Spleen (tissue), 7 donors: ENCODE measurements around the gene TP73.

Experiments used
- CTCF ChIP-seq, 11 experiments: fragments of 200-600 bp in 7 of 11; fragments of 450-650 bp in 4 of 11; sonication (generic) in 4 of 11; IDR thresholded peaks in 8 of 11; conservative IDR thresholded peaks in 3 of 11; 1 replicate in 7 of 11; 2 replicates in 4 of 11; pipeline versions ENCODE4 v1.4.0 to v1.8.0; 2016 to 2021; ENCODE audit warnings: antibody characterized with exemption in 11 of 11, inconsistent platforms in 4 of 11, mild to moderate bottlenecking in 1 of 11
- POLR2A ChIP-seq, 3 donors: fragments of 450-650 bp; IDR thresholded peaks; one replicate each; pipeline ENCODE4 v1.5.1; 2017; ENCODE audit warnings: antibody characterized with exemption in 3 of 3, mild to moderate bottlenecking in 1 of 3
- POLR2AphosphoS5 ChIP-seq, 3 donors: sonication (generic); formaldehyde crosslinking; IDR thresholded peaks; one replicate each; pipeline ENCODE4 v1.5.1; 2017; ENCODE audit warnings: antibody characterized with exemption in 3 of 3
- donor health status: DM: no; HTN: no; CAD: no; lungs with moderate emphysema.
- donor health status: DM: no; HTN: no; CAD: no.
- donor health status: DM: no; HTN: no; CAD: no.

GRCh38 chr1:3746389-3746829 is 94.1 kb downstream of the TP73 start:
- TF ChIP-seq CTCF (IDR thresholded peaks at IDR 0.05 in 8 of 11, conservative IDR thresholded peaks at IDR 0.05 in 3 of 11) (no peak), POLR2A (IDR thresholded peaks at IDR 0.05) (no peak), POLR2AphosphoS5 (IDR thresholded peaks at IDR 0.05) (no peak)
